HCT116 (cell line): ENCODE results near the gene SLC25A6.

Source experiments
- CTCF ChIP-seq, 3 experiments: fragments of 200-600 bp in 1 of 3; sonication (generic) in 1 of 3; IDR thresholded peaks in 2 of 3; conservative IDR thresholded peaks in 1 of 3; 2 replicates each; pipeline ENCODE4 v1.5.1; 2012 to 2017; ENCODE audit warnings: low read depth in 2 of 3, low read length in 2 of 3, antibody characterized with exemption in 1 of 3, borderline replicate concordance in 1 of 3, control low read depth in 1 of 3, mild to moderate bottlenecking in 1 of 3, mixed read lengths in 1 of 3, mixed run types in 1 of 3, moderate library complexity in 1 of 3; ENCODE audit not compliant: insufficient read depth in 1 of 3
- EZH2phosphoT487 ChIP-seq: fragments of 200-600 bp; IDR thresholded peaks from 2 replicates; pipeline ENCODE4 v1.6.1; 2018; ENCODE audit warnings: antibody characterized with exemption, borderline replicate concordance
- POLR2A ChIP-seq: IDR thresholded peaks from 2 replicates; pipeline ENCODE4 v1.7.0; 2011; ENCODE audit warnings: borderline replicate concordance; ENCODE audit not compliant: insufficient read depth, insufficient read length; ENCODE audit errors: extremely low read depth
- SP1 ChIP-seq: IDR thresholded peaks from 2 replicates; pipeline ENCODE4 v1.6.1; 2012; ENCODE audit warnings: low read depth
- ZNF274 ChIP-seq: fragments of 200-500 bp; sonication (Bioruptor generic); IDR thresholded peaks from 2 replicates; pipeline ENCODE4 v1.6.1; 2014; ENCODE audit warnings: mild to moderate bottlenecking, low read depth, low read length, inconsistent platforms
- TF ChIP-seq, protein P1 (sequence below): IDR thresholded peaks from 2 replicates; pipeline ENCODE4 v1.6.1; 2012; ENCODE audit warnings: low read depth

DNA sequence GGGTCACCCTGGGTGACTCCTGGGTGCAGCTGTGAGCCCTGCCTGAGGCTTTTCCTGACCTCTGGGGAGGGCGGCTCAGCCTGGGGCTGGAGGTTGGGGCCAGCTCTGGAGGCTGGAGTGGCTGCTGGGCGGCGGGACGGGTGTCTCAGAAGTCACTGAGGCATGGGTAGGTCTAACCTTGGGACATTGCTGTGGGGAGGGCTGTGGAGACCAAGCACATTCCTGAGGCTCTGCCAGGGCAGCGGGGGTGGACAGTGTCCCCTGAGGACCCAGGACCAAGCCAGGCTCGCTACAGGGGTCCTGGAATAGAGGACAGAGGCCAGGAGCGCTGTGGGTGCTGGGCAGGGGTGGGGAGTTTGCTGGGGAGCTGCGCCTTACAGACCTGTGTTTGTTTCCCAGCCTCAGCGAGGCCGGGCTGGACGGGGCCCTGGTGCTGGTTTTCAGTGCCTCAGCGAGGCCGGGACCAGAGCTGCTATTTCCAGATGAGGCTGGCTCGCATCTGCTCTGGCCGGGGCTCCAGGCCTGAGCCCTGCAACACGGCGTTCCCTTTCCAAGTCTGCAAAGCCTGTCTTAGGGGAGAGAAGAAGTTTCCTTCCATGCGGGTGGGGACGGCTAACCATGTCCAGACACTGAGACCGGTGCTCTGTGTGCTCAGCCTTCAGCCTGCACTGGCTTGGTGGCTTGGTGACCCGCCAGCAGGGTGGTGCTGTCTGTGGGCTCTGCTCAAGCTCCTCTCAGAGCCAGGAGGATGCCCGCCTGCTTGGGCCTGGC lies 3.0 kb upstream of the SLC25A6 start:
- TF ChIP-seq CTCF (IDR thresholded peaks at IDR 0.05 in 2 of 3, conservative IDR thresholded peaks at IDR 0.05 in 1 of 3; ENCODE audit: borderline replicate concordance in 1 of 3, insufficient read depth in 1 of 3, low read depth in 2 of 3, low read length in 2 of 3) (no peak), EZH2phosphoT487 (no peak), POLR2A (no peak), SP1 (no peak), ZNF274 (no peak)
- TF ChIP-seq, protein P1, sequence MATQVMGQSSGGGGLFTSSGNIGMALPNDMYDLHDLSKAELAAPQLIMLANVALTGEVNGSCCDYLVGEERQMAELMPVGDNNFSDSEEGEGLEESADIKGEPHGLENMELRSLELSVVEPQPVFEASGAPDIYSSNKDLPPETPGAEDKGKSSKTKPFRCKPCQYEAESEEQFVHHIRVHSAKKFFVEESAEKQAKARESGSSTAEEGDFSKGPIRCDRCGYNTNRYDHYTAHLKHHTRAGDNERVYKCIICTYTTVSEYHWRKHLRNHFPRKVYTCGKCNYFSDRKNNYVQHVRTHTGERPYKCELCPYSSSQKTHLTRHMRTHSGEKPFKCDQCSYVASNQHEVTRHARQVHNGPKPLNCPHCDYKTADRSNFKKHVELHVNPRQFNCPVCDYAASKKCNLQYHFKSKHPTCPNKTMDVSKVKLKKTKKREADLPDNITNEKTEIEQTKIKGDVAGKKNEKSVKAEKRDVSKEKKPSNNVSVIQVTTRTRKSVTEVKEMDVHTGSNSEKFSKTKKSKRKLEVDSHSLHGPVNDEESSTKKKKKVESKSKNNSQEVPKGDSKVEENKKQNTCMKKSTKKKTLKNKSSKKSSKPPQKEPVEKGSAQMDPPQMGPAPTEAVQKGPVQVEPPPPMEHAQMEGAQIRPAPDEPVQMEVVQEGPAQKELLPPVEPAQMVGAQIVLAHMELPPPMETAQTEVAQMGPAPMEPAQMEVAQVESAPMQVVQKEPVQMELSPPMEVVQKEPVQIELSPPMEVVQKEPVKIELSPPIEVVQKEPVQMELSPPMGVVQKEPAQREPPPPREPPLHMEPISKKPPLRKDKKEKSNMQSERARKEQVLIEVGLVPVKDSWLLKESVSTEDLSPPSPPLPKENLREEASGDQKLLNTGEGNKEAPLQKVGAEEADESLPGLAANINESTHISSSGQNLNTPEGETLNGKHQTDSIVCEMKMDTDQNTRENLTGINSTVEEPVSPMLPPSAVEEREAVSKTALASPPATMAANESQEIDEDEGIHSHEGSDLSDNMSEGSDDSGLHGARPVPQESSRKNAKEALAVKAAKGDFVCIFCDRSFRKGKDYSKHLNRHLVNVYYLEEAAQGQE = no peak
